Activated CD4-positive, CD25-positive, alpha-beta regulatory T cell treated with anti-CD3 and anti-CD28 coated beads, Interleukin-2, amount 50 U/mL, for 72 hours (primary cell): Measurements from ENCODE around the gene FOXP3.

Source experiments
- DNase-seq: peaks from one replicate; pipeline ENCODE4 v3.0.0; 2021

FOXP3 gene

GRCh38 chrX:49249071-49249470, 15.4 kb downstream of the FOXP3 start:
- DNase-seq = peak; percentile 46

GRCh38 chrX:49247916-49248811, 16.3 kb downstream of the FOXP3 start:
- peak; percentile 49 for DNase-seq

GRCh38 chrX:49247346-49247745, 17.2 kb downstream of the FOXP3 start:
- DNase-seq = no peak

GRCh38 chrX:49246541-49246940, 18.0 kb downstream of the FOXP3 start:
- DNase-seq = peak; percentile 39

GRCh38 chrX:49244207-49244606, 20.3 kb downstream of the FOXP3 start:
- no peak for DNase-seq

- DNase-seq = no peak
These were observed 21.3 kb downstream of the FOXP3 start for GRCh38 chrX:49243166-49243565.

- DNase-seq = no peak
These were observed 21.9 kb downstream of the FOXP3 start for GRCh38 chrX:49242545-49243066.

GRCh38 chrX:49238735-49239134, 25.8 kb downstream of the FOXP3 start:
- no peak for DNase-seq

- no peak for DNase-seq
These were observed 27.4 kb downstream of the FOXP3 start for GRCh38 chrX:49237060-49237459.

- DNase-seq = no peak
These were observed 30.5 kb downstream of the FOXP3 start for GRCh38 chrX:49233887-49234555.

GRCh38 chrX:49233176-49233575, 31.3 kb downstream of the FOXP3 start, which contains the start of gene CACNA1F:
CACNA1F (minus strand) TSS chrX:49233340; CDS start chrX:49233309, 31 bp downstream.
- DNase-seq = no peak

GRCh38 chrX:49232525-49232924, 32.0 kb downstream of the FOXP3 start:
- DNase-seq = no peak

GRCh38 chrX:49231333-49232000, 33.0 kb downstream of the FOXP3 start:
- DNase-seq = no peak

GRCh38 chrX:49230500-49231232, 33.8 kb downstream of the FOXP3 start:
- peak; percentile 66 for DNase-seq

GRCh38 chrX:49228185-49228584, 36.3 kb downstream of the FOXP3 start:
- DNase-seq = no peak

- DNase-seq = no peak
These were observed 36.8 kb downstream of the FOXP3 start for GRCh38 chrX:49227726-49228125.

GRCh38 chrX:49226946-49227345, 37.6 kb downstream of the FOXP3 start:
- no peak for DNase-seq

GRCh38 chrX:49225858-49226257, 38.7 kb downstream of the FOXP3 start:
- no peak for DNase-seq

GRCh38 chrX:49221868-49222267, 42.6 kb downstream of the FOXP3 start:
- no peak for DNase-seq

- no peak for DNase-seq
These were observed 44.4 kb downstream of the FOXP3 start for GRCh38 chrX:49220100-49220499.

- DNase-seq = no peak
These were observed 49.4 kb downstream of the FOXP3 start for GRCh38 chrX:49214996-49215526.

GRCh38 chrX:49214416-49214815, 50.1 kb downstream of the FOXP3 start:
- DNase-seq = no peak
